GM12874 (cell line): ENCODE measurements around the gene ECPAS.

Source experiments
- CTCF ChIP-seq: IDR thresholded peaks from 2 replicates; pipeline ENCODE4 v1.5.1; 2011; ENCODE audit warnings: low read depth, mild to moderate bottlenecking, control low read depth, low read length, moderate library complexity; ENCODE audit not compliant: insufficient read depth

The ECPAS gene

DNA sequence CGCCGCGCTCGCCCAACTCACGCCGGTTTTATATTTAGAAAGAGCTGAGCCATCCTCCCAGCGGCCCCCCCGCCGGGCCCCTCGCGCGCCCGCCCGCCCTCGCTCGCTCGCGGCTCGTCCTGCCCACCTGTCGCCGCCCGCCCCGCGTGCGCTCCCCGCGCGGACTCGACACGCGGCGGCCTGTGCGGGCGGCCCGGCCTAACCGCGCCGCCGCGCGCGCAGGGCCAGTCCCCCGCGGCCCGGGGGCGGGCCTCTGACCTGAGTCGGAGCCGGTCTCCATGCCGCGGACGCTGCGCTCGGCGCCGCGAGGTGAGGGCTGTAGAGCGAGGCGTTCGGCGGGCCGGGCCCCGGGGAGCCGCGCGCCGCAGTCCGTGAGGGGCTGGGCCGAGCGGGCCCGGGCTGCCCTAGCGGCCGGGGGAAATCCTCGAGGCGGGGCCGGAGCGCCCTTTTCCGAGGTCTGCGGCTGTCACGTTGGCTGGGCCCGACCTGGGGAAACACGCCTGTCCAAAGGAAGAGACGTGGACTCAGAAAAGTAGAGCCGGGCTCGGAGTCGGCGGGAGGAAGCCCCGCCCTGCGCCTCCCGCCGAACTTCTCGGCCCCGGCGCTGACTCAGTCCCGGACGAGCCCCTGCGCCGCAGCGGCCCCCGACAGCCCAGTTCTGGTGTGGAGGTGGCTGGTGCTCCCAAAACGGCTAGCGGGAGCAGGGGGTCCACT lies at the start of gene ECPAS:
Gene ECPAS (minus strand): TSS at position 526 of the 714 bp plus-strand sequence. CDS start 11,465 bp downstream, outside the sequence.
- TF ChIP-seq CTCF: no peak

DNA sequence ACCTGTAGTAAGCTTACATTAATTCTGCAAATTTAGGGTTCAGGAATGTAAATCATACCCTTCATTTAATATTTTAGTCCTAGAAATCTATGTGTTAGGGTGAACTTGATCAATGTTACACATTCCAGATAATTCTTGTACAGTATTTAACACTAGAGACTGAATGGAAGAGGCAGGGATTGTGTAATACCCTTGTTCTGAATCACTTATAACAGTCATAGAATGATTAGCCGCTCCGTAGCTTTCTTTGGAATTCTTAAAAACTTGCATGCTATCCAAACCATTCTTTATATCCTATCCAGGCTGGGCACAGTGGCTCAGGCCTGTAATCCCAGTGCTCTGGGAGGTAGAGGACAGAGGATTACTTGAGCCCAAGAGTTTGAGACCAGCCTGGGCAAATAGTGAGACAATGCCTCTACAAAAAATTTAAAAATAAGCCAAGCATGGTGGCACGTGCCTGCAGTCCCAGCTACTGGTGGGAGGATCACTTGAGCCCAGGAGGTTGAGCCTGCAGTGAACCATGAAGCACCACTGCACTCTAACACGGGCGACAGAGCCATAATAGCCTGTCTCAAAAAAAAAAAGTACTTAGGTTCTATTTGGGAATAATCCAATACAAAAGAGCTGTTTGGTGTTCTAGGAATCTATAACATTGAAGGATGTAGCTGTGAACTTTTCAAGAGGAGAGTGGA lies 49.1 kb upstream of the ECPAS start:
- TF ChIP-seq CTCF: no peak

DNA sequence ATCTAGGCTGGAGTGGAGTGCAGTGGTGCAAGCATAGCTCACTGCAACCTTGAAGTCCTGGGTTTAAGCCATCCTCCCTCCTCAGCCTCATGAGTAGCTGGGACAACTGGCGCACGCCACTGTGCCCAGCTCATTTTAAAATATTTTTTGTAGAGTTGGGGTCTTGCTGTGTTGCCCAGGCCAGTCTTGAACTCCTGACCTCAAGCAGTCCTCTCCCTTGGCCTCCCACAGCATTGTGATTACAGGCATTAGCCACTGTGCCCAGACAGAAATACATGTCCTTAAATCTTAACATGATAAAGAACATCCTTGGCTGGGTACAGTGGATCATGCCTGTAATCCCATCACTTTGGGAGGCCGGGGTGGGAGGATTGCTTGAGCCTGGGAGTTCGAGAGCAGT lies 47.5 kb upstream of the ECPAS start:
- TF ChIP-seq CTCF: no peak

DNA sequence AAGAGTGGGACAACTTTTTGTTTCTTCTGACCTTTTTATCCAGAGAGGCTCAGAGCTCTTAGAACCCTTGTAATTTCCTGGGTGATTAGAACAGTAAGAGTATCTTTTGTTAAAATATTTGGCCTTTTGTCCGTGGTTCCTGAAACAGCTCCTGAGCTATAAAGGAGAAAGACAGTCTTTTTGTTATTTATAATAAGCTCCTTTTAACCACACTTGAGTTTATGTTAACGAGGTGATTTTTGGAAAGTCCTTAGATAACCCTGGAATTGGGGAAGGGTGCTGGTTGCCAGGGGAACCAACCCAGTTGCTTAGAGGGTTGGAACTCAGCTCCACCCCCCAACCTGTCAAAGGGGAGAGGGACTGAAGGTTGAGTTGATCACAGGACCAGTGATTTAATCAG lies 45.6 kb upstream of the ECPAS start:
- TF ChIP-seq CTCF: no peak

- no peak for TF ChIP-seq CTCF
Observed at GRCh38 chr9:111527347-111527746, 43.2 kb upstream of the ECPAS start.

DNA sequence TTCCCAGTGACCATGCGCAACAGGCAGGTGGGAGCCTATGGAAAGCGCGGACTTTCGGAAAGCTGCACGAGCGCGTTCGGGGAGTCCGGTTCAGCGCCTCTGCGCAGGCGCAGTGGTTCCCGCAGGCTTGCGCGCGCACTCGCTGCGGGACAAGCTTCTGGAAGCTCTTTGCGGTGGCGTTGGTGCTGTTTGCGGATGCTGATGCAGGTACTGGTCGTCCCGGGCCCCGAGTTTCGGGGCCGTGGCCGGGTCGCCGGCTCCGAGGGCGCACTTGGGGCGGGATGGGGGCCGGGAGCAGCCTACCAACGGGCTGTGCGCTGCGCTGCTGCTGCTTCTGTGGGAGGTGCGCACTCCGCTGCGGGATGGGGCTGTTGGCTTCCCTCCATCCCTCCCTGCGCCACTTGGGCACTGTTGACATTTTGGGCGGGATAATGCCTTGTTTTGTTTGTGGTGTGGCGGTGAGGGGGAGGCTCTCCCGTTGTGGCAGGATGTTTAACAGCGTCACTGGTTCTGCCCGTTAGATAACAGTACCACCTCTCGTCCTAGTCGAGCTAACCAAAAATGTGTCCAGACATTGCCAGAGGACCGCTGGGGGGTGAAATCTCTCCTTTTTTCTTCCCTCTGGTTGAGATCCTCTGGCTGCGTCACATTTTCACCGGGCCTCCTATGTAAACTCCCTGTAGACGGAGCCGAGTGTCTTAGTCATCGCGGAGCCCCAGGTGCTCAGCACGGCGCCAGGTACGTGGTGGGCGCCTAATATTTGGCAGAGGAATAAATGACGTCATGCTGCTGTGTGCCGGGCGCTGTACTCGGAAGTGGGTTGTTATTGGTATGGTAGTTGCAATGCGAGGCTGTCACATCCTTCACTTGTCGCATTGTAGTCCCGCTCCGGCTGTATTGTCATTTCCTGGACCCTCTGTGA lies 41.1 kb upstream of the ECPAS start, which contains the start of gene ZNF483:
Gene ZNF483 (plus strand): TSS at position 124 of the 922 bp plus-strand sequence. CDS start 2,217 bp downstream, outside the sequence.
- no peak for TF ChIP-seq CTCF

GRCh38 chr9:111524731-111525055 lies 40.5 kb upstream of the ECPAS start:
- TF ChIP-seq CTCF: no peak
